ENCODE measurements around the gene CCDC88B. TPM values are rescaled to one million over a fixed set of nuclear protein-coding genes. Genes with fewer than 3 reads are reported as not detected.
A peak's percentile ranks its signal among the peaks of the same experiment; 100 is the strongest.

Gene CCDC88B
- total and polyA plus RNA-seq, 5 donors from 2014 or later = 7.4 to 144 (median 10.2) TPM

DNA sequence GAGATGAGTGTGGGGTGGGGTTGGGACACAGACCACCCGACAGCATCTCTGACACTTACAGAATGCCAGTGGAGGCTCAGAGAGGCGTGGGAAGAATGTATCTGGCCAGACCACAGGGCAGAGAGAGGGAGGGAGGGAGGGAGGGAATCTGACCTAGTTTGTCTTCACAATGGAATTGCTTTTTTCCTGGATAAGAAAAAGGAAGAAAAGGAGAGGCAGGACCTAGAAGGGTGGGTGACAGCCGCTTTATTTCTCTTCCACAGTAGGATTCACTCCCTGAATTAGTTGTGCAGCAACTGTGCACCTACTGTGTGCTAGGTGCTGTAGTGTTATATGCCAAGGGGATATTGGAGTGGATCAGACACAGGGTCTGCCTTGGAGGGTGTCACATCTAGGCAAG lies 45.2 kb upstream of the CCDC88B start:
- Mint-ChIP-seq H3K9me3 (no peaks in the 10 kb centered on the region), H3K4me1 (peaks cover 0 to 17% (median 9%) of the 10 kb centered on the region in 4 donors), H3K36me3 (no peaks in the 10 kb centered on the region), H3K27ac (no peak overlapping the region), H3K27me3 (peaks cover 82% of the 10 kb centered on the region), H3K4me3 (no peak overlapping the region)
- no peak overlapping the region for H3K27ac ChIP-seq (ENCODE audit: insufficient read depth, low read length, poor library complexity, severe bottlenecking)
- H3K4me1 ChIP-seq (ENCODE audit: control insufficient read depth, insufficient read depth, low read length, poor library complexity, severe bottlenecking) = peaks cover 26% of the 10 kb centered on the region
- peaks cover 24% of the 10 kb centered on the region for H3K27me3 ChIP-seq (ENCODE audit: control insufficient read depth, insufficient read depth, low read length)
- DNase-seq (no peak), ATAC-seq (ENCODE audit: low read depth in 2 of 2) (no peak)
- no peak overlapping the region for H3K4me3 ChIP-seq (ENCODE audit: low read depth, low read length)
- H3K9me3 ChIP-seq (ENCODE audit: control insufficient read depth in 2 of 2, low read length in 2 of 2) = no peaks in the 10 kb centered on the region
- H3K36me3 ChIP-seq (ENCODE audit: control insufficient read depth, insufficient read depth, low read length) = no peaks in the 10 kb centered on the region

DNA sequence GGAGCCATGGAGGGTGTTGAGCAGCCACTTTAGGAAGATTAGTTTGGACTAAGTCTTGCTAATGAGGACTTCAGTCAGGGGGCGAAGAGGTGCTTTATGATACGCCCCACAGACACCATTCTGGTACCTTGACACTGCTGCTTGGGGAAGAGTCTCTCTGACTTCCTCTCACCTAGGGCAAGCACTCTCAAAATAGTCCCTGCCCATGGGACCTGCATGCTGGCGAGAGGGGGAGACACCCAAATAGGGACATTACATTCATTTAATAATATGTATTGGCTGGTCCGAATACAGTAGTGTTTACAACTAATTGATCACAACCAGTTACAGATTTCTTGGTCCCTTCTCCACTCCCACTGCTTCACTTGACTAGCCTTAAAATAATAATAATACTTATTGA lies 44.2 kb upstream of the CCDC88B start:
- Mint-ChIP-seq H3K36me3 (no peaks in the 10 kb centered on the region), H3K27ac (no peak overlapping the region), H3K9me3 (no peaks in the 10 kb centered on the region), H3K4me1 (peaks cover 0 to 23% (median 11%) of the 10 kb centered on the region in 4 donors), H3K27me3 (peaks cover 85% of the 10 kb centered on the region), H3K4me3 (no peak overlapping the region)
- Histone ChIP-seq H3K27me3 (ENCODE audit: control insufficient read depth, insufficient read depth, low read length) (peaks cover 26% of the 10 kb centered on the region), H3K4me1 (ENCODE audit: control insufficient read depth, insufficient read depth, low read length, poor library complexity, severe bottlenecking) (peaks cover 35% of the 10 kb centered on the region), H3K9me3 (ENCODE audit: control insufficient read depth in 2 of 2, low read length in 2 of 2) (no peaks in the 10 kb centered on the region), H3K4me3 (ENCODE audit: low read depth, low read length) (no peak overlapping the region), H3K27ac (ENCODE audit: insufficient read depth, low read length, poor library complexity, severe bottlenecking) (no peak overlapping the region), H3K36me3 (ENCODE audit: control insufficient read depth, insufficient read depth, low read length) (no peaks in the 10 kb centered on the region)
- DNase-seq (no peak), ATAC-seq (ENCODE audit: low read depth in 2 of 2) (no peak)

DNA sequence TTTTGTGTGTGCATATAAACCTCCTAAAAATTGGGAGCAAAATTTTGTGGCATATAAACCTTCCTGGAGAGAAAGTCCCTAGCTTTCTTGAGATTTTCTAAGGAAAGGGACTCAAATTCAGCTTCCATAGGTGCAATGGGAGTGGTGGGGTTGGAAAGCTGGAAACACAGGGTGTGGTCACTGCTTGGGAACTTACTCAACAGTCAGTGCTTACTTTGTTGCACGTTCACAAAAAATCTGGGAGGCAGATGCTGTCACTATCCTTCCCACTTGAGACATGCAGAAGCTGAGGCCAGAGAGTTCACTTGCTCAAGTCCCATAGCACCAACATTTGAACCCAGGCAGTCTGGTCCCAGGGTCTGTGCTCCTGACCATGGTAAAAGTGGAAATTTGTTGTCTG lies 43.8 kb upstream of the CCDC88B start:
- no peaks in the 10 kb centered on the region for H3K9me3 Mint-ChIP-seq
- DNase-seq = no peak
- no peaks in the 10 kb centered on the region for H3K36me3 ChIP-seq (ENCODE audit: control insufficient read depth, insufficient read depth, low read length)
- peaks cover 0 to 25% (median 12%) of the 10 kb centered on the region in 4 donors for H3K4me1 Mint-ChIP-seq
- H3K27ac Mint-ChIP-seq = no peak overlapping the region
- peaks cover 39% of the 10 kb centered on the region for H3K4me1 ChIP-seq (ENCODE audit: control insufficient read depth, insufficient read depth, low read length, poor library complexity, severe bottlenecking)
- H3K27ac ChIP-seq (ENCODE audit: insufficient read depth, low read length, poor library complexity, severe bottlenecking) = no peak overlapping the region
- H3K9me3 ChIP-seq (ENCODE audit: control insufficient read depth in 2 of 2, low read length in 2 of 2) = no peaks in the 10 kb centered on the region
- H3K27me3 Mint-ChIP-seq = peaks cover 87% of the 10 kb centered on the region
- H3K27me3 ChIP-seq (ENCODE audit: control insufficient read depth, insufficient read depth, low read length) = peaks cover 27% of the 10 kb centered on the region
- no peak for ATAC-seq (ENCODE audit: low read depth in 2 of 2)
- no peak overlapping the region for H3K4me3 Mint-ChIP-seq
- no peaks in the 10 kb centered on the region for H3K36me3 Mint-ChIP-seq
- no peak overlapping the region for H3K4me3 ChIP-seq (ENCODE audit: low read depth, low read length)

DNA sequence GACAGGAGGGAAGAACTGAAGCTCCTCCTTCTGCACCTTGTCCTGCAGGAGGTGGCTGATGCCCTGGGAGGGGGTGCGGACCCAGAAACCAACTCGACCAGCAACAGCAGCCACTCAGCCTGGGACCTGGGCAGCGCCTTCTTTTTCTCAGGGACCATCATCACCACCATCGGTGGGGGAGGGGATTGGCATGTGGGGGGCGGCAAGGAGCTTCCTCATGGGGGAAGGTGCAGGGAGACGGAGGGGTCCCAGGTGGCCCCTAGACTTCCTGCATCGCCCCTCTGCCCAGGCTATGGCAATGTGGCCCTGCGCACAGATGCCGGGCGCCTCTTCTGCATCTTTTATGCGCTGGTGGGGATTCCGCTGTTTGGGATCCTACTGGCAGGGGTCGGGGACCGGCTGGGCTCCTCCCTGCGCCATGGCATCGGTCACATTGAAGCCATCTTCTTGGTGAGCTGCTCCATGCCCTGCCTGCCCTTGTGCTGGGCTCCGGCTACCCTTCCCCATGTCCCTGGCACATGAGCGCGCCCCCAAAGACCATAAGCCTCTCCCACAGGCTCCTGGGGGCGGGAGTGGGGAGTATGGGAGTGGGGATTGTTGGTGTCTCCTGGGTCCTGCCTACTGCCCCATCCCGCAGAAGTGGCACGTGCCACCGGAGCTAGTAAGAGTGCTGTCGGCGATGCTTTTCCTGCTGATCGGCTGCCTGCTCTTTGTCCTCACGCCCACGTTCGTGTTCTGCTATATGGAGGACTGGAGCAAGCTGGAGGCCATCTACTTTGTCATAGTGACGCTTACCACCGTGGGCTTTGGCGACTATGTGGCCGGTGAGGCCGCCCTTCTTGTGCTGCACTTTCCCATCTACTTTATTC lies 42.9 kb upstream of the CCDC88B start:
- H3K9me3 ChIP-seq (ENCODE audit: control insufficient read depth in 2 of 2, low read length in 2 of 2) = no peaks in the 10 kb centered on the region
- no peaks in the 10 kb centered on the region for H3K36me3 ChIP-seq (ENCODE audit: control insufficient read depth, insufficient read depth, low read length)
- H3K4me1 ChIP-seq (ENCODE audit: control insufficient read depth, insufficient read depth, low read length, poor library complexity, severe bottlenecking) = peaks cover 33% of the 10 kb centered on the region
- H3K4me3 Mint-ChIP-seq = peak overlapping the region in 2 of 4 donors; percentile 27 to 73
- no peaks in the 10 kb centered on the region for H3K9me3 Mint-ChIP-seq
- ATAC-seq (ENCODE audit: low read depth in 2 of 2) (no peak), DNase-seq (no peak)
- no peak overlapping the region for H3K27ac Mint-ChIP-seq
- H3K27ac ChIP-seq (ENCODE audit: insufficient read depth, low read length, poor library complexity, severe bottlenecking) = no peak overlapping the region
- no peak overlapping the region for H3K4me3 ChIP-seq (ENCODE audit: low read depth, low read length)
- H3K4me1 Mint-ChIP-seq = peaks cover 0 to 28% (median 13%) of the 10 kb centered on the region in 4 donors
- no peaks in the 10 kb centered on the region for H3K36me3 Mint-ChIP-seq
- H3K27me3 Mint-ChIP-seq = peaks cover 88% of the 10 kb centered on the region
- H3K27me3 ChIP-seq (ENCODE audit: control insufficient read depth, insufficient read depth, low read length) = peaks cover 27% of the 10 kb centered on the region

DNA sequence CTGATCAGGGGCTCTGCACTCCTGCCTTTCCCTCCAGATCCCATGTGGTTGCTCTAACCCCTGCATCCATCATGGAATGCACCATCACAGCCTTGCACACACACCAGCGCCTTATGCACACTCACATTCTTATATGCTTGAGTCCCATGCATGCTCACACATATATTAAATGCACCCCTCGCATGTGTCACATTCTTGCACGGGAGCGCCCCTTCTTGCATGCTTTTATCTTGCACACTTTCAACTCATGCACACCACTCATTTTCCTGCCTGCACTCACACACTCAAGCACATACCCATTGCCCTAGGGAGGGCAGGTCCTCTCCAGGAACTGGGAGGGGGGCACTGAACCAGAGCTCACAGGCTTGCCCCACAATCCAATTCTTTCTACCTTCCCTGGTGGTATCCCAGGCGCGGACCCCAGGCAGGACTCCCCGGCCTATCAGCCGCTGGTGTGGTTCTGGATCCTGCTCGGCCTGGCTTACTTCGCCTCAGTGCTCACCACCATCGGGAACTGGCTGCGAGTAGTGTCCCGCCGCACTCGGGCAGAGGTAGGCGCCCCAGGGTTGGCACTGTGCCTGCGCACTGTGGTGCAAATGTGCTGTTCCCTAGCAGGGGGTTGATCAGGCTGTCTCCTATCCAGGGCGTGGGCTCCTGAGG lies 42.2 kb upstream of the CCDC88B start:
- Mint-ChIP-seq H3K36me3 (no peaks in the 10 kb centered on the region), H3K27ac (peak overlapping the region in 1 of 3 donors; percentile 20), H3K4me1 (peaks cover 0 to 28% (median 13%) of the 10 kb centered on the region in 4 donors), H3K27me3 (peaks cover 85% of the 10 kb centered on the region), H3K4me3 (peak overlapping the region in 2 of 4 donors; percentile 27 to 73), H3K9me3 (no peaks in the 10 kb centered on the region)
- no peak overlapping the region for H3K27ac ChIP-seq (ENCODE audit: insufficient read depth, low read length, poor library complexity, severe bottlenecking)
- H3K27me3 ChIP-seq (ENCODE audit: control insufficient read depth, insufficient read depth, low read length) = peaks cover 27% of the 10 kb centered on the region
- DNase-seq (no peak), ATAC-seq (ENCODE audit: low read depth in 2 of 2) (no peak)
- no peaks in the 10 kb centered on the region for H3K9me3 ChIP-seq (ENCODE audit: control insufficient read depth in 2 of 2, low read length in 2 of 2)
- peaks cover 25% of the 10 kb centered on the region for H3K4me1 ChIP-seq (ENCODE audit: control insufficient read depth, insufficient read depth, low read length, poor library complexity, severe bottlenecking)
- no peaks in the 10 kb centered on the region for H3K36me3 ChIP-seq (ENCODE audit: control insufficient read depth, insufficient read depth, low read length)
- no peak overlapping the region for H3K4me3 ChIP-seq (ENCODE audit: low read depth, low read length)

DNA sequence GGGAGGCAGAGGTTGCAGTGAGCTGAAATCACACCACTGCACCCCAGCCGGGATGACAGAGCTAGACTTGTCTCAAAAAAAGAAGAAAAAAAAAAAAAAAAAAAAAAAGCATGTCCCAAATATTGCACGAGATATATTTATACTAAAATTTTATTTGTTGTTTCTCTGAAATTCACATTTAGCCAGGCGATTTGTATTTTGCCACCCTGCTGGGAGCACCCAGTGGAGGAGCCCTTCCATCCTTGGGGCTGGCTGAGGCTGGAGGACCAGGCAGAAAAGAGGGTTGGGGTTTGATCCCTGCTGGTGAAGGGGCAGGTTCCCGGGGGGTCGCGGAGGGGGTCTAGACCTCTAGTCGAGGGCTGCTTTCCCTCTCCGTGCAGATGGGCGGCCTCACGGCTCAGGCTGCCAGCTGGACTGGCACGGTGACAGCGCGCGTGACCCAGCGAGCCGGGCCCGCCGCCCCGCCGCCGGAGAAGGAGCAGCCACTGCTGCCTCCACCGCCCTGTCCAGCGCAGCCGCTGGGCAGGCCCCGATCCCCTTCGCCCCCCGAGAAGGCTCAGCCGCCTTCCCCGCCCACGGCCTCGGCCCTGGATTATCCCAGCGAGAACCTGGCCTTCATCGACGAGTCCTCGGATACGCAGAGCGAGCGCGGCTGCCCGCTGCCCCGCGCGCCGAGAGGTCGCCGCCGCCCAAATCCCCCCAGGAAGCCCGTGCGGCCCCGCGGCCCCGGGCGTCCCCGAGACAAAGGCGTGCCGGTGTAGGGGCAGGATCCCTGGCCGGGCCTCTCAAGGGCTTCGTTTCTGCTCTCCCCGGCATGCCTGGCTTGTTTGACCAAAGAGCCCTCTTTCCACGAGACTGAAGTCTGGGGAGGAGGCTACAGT lies 40.8 kb upstream of the CCDC88B start:
- peaks cover 23% of the 10 kb centered on the region for H3K27me3 ChIP-seq (ENCODE audit: control insufficient read depth, insufficient read depth, low read length)
- H3K9me3 ChIP-seq (ENCODE audit: control insufficient read depth in 2 of 2, low read length in 2 of 2) = no peaks in the 10 kb centered on the region
- H3K27me3 Mint-ChIP-seq = peaks cover 75% of the 10 kb centered on the region
- H3K27ac ChIP-seq (ENCODE audit: insufficient read depth, low read length, poor library complexity, severe bottlenecking) = no peak overlapping the region
- H3K36me3 ChIP-seq (ENCODE audit: control insufficient read depth, insufficient read depth, low read length) = no peaks in the 10 kb centered on the region
- H3K4me3 Mint-ChIP-seq = peak overlapping the region in 3 of 4 donors; percentile 70 to 75 (median 73)
- no peaks in the 10 kb centered on the region for H3K36me3 Mint-ChIP-seq
- ATAC-seq (ENCODE audit: low read depth in 2 of 2) (no peak), DNase-seq (peak in 1 of 3 donors; percentile 22)
- peaks cover 31% of the 10 kb centered on the region for H3K4me1 ChIP-seq (ENCODE audit: control insufficient read depth, insufficient read depth, low read length, poor library complexity, severe bottlenecking)
- no peak overlapping the region for H3K27ac Mint-ChIP-seq
- H3K4me3 ChIP-seq (ENCODE audit: low read depth, low read length) = no peak overlapping the region
- peaks cover 2 to 34% (median 15%) of the 10 kb centered on the region in 4 donors for H3K4me1 Mint-ChIP-seq
- H3K9me3 Mint-ChIP-seq = no peaks in the 10 kb centered on the region

DNA sequence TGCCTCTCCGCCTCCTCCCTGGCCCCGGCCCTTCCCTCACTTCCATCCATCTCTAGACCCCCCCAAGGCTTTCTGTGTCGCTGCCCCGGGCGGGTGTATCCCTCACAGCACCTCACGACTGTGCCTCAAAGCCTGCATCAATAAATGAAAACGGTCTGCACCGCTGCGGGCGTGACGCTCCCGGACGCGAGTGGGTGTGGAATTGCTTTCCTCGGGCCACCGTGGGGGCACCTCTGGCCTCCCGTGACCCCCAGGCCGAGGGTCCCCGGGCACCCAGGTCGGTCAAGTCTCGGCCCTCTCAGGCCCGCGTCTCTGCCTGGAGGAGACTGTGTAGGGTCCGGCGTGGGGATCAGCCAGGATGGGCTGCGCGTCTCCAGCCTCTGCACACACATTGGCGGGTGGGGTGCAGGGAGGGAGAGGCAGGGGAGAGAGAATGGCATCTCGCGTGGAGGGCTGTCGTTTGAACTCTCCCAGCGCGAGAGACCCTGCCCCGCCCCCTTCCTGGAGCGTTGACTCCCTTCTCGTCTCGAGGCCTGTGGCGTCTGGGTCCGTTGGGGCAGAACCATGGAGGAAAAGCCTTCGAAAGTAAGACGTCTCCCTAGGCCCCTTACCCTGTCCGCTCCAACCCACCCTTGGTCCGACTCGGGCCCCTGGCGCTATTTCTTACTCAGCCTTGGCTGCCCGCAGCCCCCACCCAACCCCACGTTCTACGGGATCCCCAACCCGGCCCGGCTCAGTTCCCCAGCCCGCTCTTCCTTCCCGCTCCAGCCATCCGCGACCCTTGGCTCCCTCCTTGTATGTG lies 40.0 kb upstream of the CCDC88B start, which contains the start of gene CATSPERZ:
Gene CATSPERZ, plus strand, starts transcription at position 512 of the 802 bp plus-strand sequence. Its CDS starts 53 bp downstream, at position 565.
- peak within 1 kb of the TSS in 1 of 3 donors; percentile 86 for H3K27ac Mint-ChIP-seq
- Histone ChIP-seq H3K4me3 (ENCODE audit: low read depth, low read length) (peak within 1 kb of the TSS; percentile 35), H3K9me3 (ENCODE audit: control insufficient read depth in 2 of 2, low read length in 2 of 2) (no peaks in the 10 kb centered on the region), H3K4me1 (ENCODE audit: control insufficient read depth, insufficient read depth, low read length, poor library complexity, severe bottlenecking) (peaks cover 37% of the 10 kb centered on the region), H3K27ac (ENCODE audit: insufficient read depth, low read length, poor library complexity, severe bottlenecking) (no peak within 1 kb of the TSS), H3K36me3 (ENCODE audit: control insufficient read depth, insufficient read depth, low read length) (no peaks in the 10 kb centered on the region), H3K27me3 (ENCODE audit: control insufficient read depth, insufficient read depth, low read length) (peaks cover 19% of the 10 kb centered on the region)
- peaks cover 71% of the 10 kb centered on the region for H3K27me3 Mint-ChIP-seq
- H3K9me3 Mint-ChIP-seq = no peaks in the 10 kb centered on the region
- peaks cover 6 to 37% (median 18%) of the 10 kb centered on the region in 4 donors for H3K4me1 Mint-ChIP-seq
- H3K36me3 Mint-ChIP-seq = no peaks in the 10 kb centered on the region
- peak within 1 kb of the TSS; percentile 73 to 88 (median 78) for H3K4me3 Mint-ChIP-seq
- no peak for ATAC-seq (ENCODE audit: low read depth in 2 of 2)
- DNase-seq = peak in 1 of 3 donors; percentile 38
